Osteoblast (primary cell): Measurements from ENCODE around the gene ODAD4. TPM values are rescaled to one million over a fixed set of nuclear protein-coding genes. Genes with fewer than 3 reads are reported as not detected.

Experiments
- DNase-seq: peaks from one replicate; pipeline ENCODE4 v3.0.0; 2011; ENCODE audit warnings: low spot score, mixed read lengths; ENCODE audit not compliant: insufficient read length; ENCODE audit errors: missing footprints
- H2AFZ ChIP-seq: 2 replicates; pipeline ENCODE4 v1.6.0; 2011; ENCODE audit warnings: mild to moderate bottlenecking, low read length
- H3K27ac ChIP-seq: 2 replicates; pipeline ENCODE4 v1.5.1; 2011; ENCODE audit warnings: mild to moderate bottlenecking, low read depth, low read length, moderate library complexity
- H3K27me3 ChIP-seq: 2 replicates; pipeline ENCODE4 v1.6.0; 2012; ENCODE audit warnings: mild to moderate bottlenecking, control low read depth, inconsistent platforms, low read length, moderate library complexity; ENCODE audit not compliant: insufficient read depth
- H3K36me3 ChIP-seq: 2 replicates; pipeline ENCODE4 v1.5.1; 2011; ENCODE audit warnings: mild to moderate bottlenecking, low read length, control low read depth, moderate library complexity; ENCODE audit not compliant: insufficient read depth
- H3K4me1 ChIP-seq: 2 replicates; pipeline ENCODE4 v1.5.1; 2011; ENCODE audit warnings: mild to moderate bottlenecking, low read length, control low read depth, moderate library complexity; ENCODE audit not compliant: insufficient read depth
- H3K4me2 ChIP-seq: 2 replicates; pipeline ENCODE4 v1.6.0; 2011; ENCODE audit warnings: mild to moderate bottlenecking, low read length; ENCODE audit not compliant: insufficient read depth
- H3K4me3 ChIP-seq: fragments of 200-600 bp; sonication (generic); 3 replicates; pipeline ENCODE4 v1.5.1; 2012; ENCODE audit warnings: mild to moderate bottlenecking, low read length, inconsistent platforms; ENCODE audit not compliant: insufficient read depth
- H3K79me2 ChIP-seq: 2 replicates; pipeline ENCODE4 v1.6.0; 2012; ENCODE audit warnings: mild to moderate bottlenecking, low read length, control low read depth, inconsistent platforms; ENCODE audit not compliant: insufficient read depth
- H3K9me3 ChIP-seq: 2 replicates; pipeline ENCODE4 v1.5.1; 2011; ENCODE audit warnings: low read depth, low read length, control low read depth
- H4K20me1 ChIP-seq: 2 replicates; pipeline ENCODE4 v1.6.0; 2012; ENCODE audit warnings: mild to moderate bottlenecking, low read length, control low read depth; ENCODE audit not compliant: insufficient read depth
- CTCF ChIP-seq: IDR thresholded peaks from 2 replicates; pipeline ENCODE4 v1.5.1; 2011; ENCODE audit warnings: mild to moderate bottlenecking, low read depth, low read length, moderate library complexity; ENCODE audit errors: extremely low read depth
- total RNA-seq: library from RNA; depleted of rRNA; stranded (reverse); fragments of >200 nt; gene quantifications from 2 replicates; pipeline ENCODE4 v1.2.3, GENCODE V29; 2012

Gene ODAD4
- total RNA-seq, 1 donor, result 1.1 TPM

GRCh38 chr17:41985919-41986318 is 55.5 kb downstream of the ODAD4 start:
- no peak for DNase-seq
- peaks cover 94% of the 10 kb centered on the region for H3K36me3 ChIP-seq
- no peak overlapping the region for H3K4me2 ChIP-seq
- H4K20me1 ChIP-seq, result peaks cover 5% of the 10 kb centered on the region
- no peak for TF ChIP-seq CTCF
- no peaks in the 10 kb centered on the region for H3K4me1 ChIP-seq
- H3K27ac ChIP-seq, result no peak overlapping the region
- no peak overlapping the region for H3K4me3 ChIP-seq
- peaks cover 17% of the 10 kb centered on the region for H3K79me2 ChIP-seq
- H3K27me3 ChIP-seq, result no peaks in the 10 kb centered on the region
- H3K9me3 ChIP-seq, result no peaks in the 10 kb centered on the region
- no peak overlapping the region for H2AFZ ChIP-seq

GRCh38 chr17:41986634-41987033 is 56.2 kb downstream of the ODAD4 start:
- Histone ChIP-seq H3K4me2 (no peak overlapping the region), H3K4me1 (no peaks in the 10 kb centered on the region), H3K4me3 (no peak overlapping the region), H4K20me1 (peaks cover 5% of the 10 kb centered on the region), H2AFZ (no peak overlapping the region), H3K36me3 (peaks cover 94% of the 10 kb centered on the region), H3K27me3 (no peaks in the 10 kb centered on the region), H3K9me3 (no peaks in the 10 kb centered on the region), H3K27ac (no peak overlapping the region), H3K79me2 (peaks cover 20% of the 10 kb centered on the region)
- TF ChIP-seq CTCF, result no peak
- DNase-seq, result no peak

GRCh38 chr17:41987642-41988041 is 57.2 kb downstream of the ODAD4 start:
- Histone ChIP-seq H3K9me3 (no peaks in the 10 kb centered on the region), H4K20me1 (peaks cover 6% of the 10 kb centered on the region), H3K4me1 (peaks cover 3% of the 10 kb centered on the region), H3K4me2 (no peak overlapping the region), H3K27ac (no peak overlapping the region), H3K36me3 (peaks cover 93% of the 10 kb centered on the region), H3K27me3 (no peaks in the 10 kb centered on the region), H3K79me2 (peaks cover 22% of the 10 kb centered on the region), H3K4me3 (no peak overlapping the region), H2AFZ (no peak overlapping the region)
- no peak for TF ChIP-seq CTCF
- DNase-seq, result no peak

GRCh38 chr17:41988418-41988817 is 58.0 kb downstream of the ODAD4 start:
- TF ChIP-seq CTCF, result no peak
- Histone ChIP-seq H3K79me2 (peaks cover 22% of the 10 kb centered on the region), H3K4me1 (peaks cover 4% of the 10 kb centered on the region), H3K27me3 (no peaks in the 10 kb centered on the region), H3K36me3 (peaks cover 93% of the 10 kb centered on the region), H3K4me2 (no peak overlapping the region), H3K4me3 (no peak overlapping the region), H3K27ac (no peak overlapping the region), H2AFZ (no peak overlapping the region), H3K9me3 (no peaks in the 10 kb centered on the region), H4K20me1 (peaks cover 10% of the 10 kb centered on the region)
- DNase-seq, result no peak
